ENCODE results near the gene CD2.

GRCh38 chr1:116766616-116767469 lies 12.6 kb downstream of the CD2 start:
- TF ChIP-seq, protein P1, sequence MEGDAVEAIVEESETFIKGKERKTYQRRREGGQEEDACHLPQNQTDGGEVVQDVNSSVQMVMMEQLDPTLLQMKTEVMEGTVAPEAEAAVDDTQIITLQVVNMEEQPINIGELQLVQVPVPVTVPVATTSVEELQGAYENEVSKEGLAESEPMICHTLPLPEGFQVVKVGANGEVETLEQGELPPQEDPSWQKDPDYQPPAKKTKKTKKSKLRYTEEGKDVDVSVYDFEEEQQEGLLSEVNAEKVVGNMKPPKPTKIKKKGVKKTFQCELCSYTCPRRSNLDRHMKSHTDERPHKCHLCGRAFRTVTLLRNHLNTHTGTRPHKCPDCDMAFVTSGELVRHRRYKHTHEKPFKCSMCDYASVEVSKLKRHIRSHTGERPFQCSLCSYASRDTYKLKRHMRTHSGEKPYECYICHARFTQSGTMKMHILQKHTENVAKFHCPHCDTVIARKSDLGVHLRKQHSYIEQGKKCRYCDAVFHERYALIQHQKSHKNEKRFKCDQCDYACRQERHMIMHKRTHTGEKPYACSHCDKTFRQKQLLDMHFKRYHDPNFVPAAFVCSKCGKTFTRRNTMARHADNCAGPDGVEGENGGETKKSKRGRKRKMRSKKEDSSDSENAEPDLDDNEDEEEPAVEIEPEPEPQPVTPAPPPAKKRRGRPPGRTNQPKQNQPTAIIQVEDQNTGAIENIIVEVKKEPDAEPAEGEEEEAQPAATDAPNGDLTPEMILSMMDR (IDR thresholded peaks at IDR 0.05) = no peak
- no peak for TF ChIP-seq POLR2AphosphoS5 (IDR thresholded peaks at IDR 0.05)
- TF ChIP-seq POLR2A (IDR thresholded peaks at IDR 0.05) = no peak
- no peak for TF ChIP-seq EP300 (IDR thresholded peaks at IDR 0.05)
